ENCODE data around the gene COL17A1. TPM values are rescaled to one million over a fixed set of nuclear protein-coding genes. Genes with fewer than 3 reads are reported as not detected.
A peak's percentile ranks its signal among the peaks of the same experiment; 100 is the strongest.

Gene COL17A1
- total and polyA plus RNA-seq, 9 of the 15 experiments (the other 6 are each of a cell fraction or from before 2014, with no cell fraction given): not detected

GRCh38 chr10:104035194-104036068 is 50.2 kb downstream of the COL17A1 start:
- no peak overlapping the region for H3K9ac ChIP-seq (ENCODE audit: insufficient read depth in 1 of 2, low read depth in 2 of 2, low read length in 2 of 2)
- TF ChIP-seq BRF1 (IDR thresholded peaks at IDR 0.05; ENCODE audit: borderline replicate concordance, extremely low read depth, insufficient read length): no peak
- TF ChIP-seq TAF9B (IDR thresholded peaks at IDR 0.05; ENCODE audit: partially characterized antibody): no peak
- TF ChIP-seq ZNF395 (CRISPR knock-in tag; IDR thresholded peaks at IDR 0.05): no peak
- TF ChIP-seq MLLT1 (IDR thresholded peaks at IDR 0.05): no peak
- TF ChIP-seq EWSR1 (IDR thresholded peaks at IDR 0.05; ENCODE audit: borderline replicate concordance, low read depth, partially characterized antibody): no peak
- no peak for TF ChIP-seq CREB5 (CRISPR knock-in tag; IDR thresholded peaks at IDR 0.05)
- no peak for TF ChIP-seq ELF2 (CRISPR knock-in tag; IDR thresholded peaks at IDR 0.05)
- TF ChIP-seq ZNF609 (CRISPR knock-in tag; IDR thresholded peaks at IDR 0.05; ENCODE audit: borderline replicate concordance): no peak
- no peak for TF ChIP-seq ZNF239 (CRISPR knock-in tag; IDR thresholded peaks at IDR 0.05)
- TF ChIP-seq SREBF2 (CRISPR knock-in tag; IDR thresholded peaks at IDR 0.05): no peak

More at GRCh38 chr10:104035194-104036068, 50.2 kb downstream of the COL17A1 start:
- 55% methylated on average over 12 of the region's 18 CpGs for WGBS (ENCODE audit: insufficient coverage, low coverage, missing lambda C conversion rate)
- peak; percentile 29; the same call in 2 of the 3 replicates for ATAC-seq
- H3K27me3 ChIP-seq (ENCODE audit: control insufficient read depth in 2 of 2, insufficient read depth in 2 of 2, low read length in 2 of 2): no peaks in the 10 kb centered on the region
- no peak for FAIRE-seq
- H3K4me1 ChIP-seq (replicated peaks in 1 of 2; ENCODE audit: control insufficient read depth in 2 of 2, insufficient read depth in 2 of 2, low read length in 2 of 2): peaks cover 0 to 5% of the 10 kb centered on the region in 2 experiments; a peak in 2 of 5 replicates
- peaks cover 4% of the 10 kb centered on the region; the same call in 1 of the 3 replicates for H3K36me3 ChIP-seq (ENCODE audit: control insufficient read depth, insufficient read depth, low read length)
- no peak for DNase-seq (ENCODE audit: extremely low read depth in 1 of 4, low spot score in 3 of 4)
- H2AFZ ChIP-seq (ENCODE audit: low read depth, low read length): no peak overlapping the region
- ChIA-PET POLR2A (interaction anchor here (0.6 kb wide), 1 partner anchor 127 kb away, joined by 5 read pairs; no protein-coding TSS in a partner anchor), CTCF (ENCODE audit: low intra/inter-chr PET ratio) (no interaction called here)
- H3K79me2 ChIP-seq (ENCODE audit: control insufficient read depth, insufficient read depth, low read length): no peaks in the 10 kb centered on the region
- H4K20me1 ChIP-seq (replicated peaks; ENCODE audit: control insufficient read depth, insufficient read depth, low read length): no peaks in the 10 kb centered on the region
- in situ Hi-C loops (cut with MboI): no loop called here
- H3K27ac ChIP-seq (ENCODE audit: extremely low read depth, low read depth, low read length): no peak overlapping the region
- BruUV-seq (replicated peaks): no TSS peak
- H3K9me3 ChIP-seq (replicated peaks; ENCODE audit: control insufficient read depth, insufficient read depth, low read depth, low read length): no peaks in the 10 kb centered on the region
- no peak overlapping the region for H3K4me2 ChIP-seq (ENCODE audit: insufficient read depth, low read length)
- intact Hi-C loops (cut with micrococcal nuclease): no loop called here
- H3K9me1 ChIP-seq (ENCODE audit: control insufficient read depth, insufficient read depth, low read length): no peaks in the 10 kb centered on the region
- H3K4me3 ChIP-seq: no peak overlapping the region
